Progenitor cell of endocrine pancreas (in vitro differentiated cells): Measurements from ENCODE around the gene ECEL1. TPM values are rescaled to one million over a fixed set of nuclear protein-coding genes. Genes with fewer than 3 reads are reported as not detected.

Source experiments
- DNase-seq: peaks from one replicate; pipeline ENCODE4 v3.0.0; 2021; ENCODE audit warnings: low spot score; ENCODE audit not compliant: unreplicated experiment
- H3K27ac Mint-ChIP-seq: 2 replicates; pipeline ENCODE4 v1.8.0; 2021; ENCODE audit warnings: mild to moderate bottlenecking, moderate library complexity, mixed read lengths
- H3K27me3 Mint-ChIP-seq: 2 replicates; pipeline ENCODE4 v1.8.0; 2021; ENCODE audit warnings: mixed read lengths
- H3K36me3 Mint-ChIP-seq: 2 replicates; pipeline ENCODE4 v1.8.0; 2022; ENCODE audit warnings: mixed read lengths; ENCODE audit not compliant: insufficient read depth
- H3K4me1 Mint-ChIP-seq: 2 replicates; pipeline ENCODE4 v1.8.0; 2021; ENCODE audit warnings: low read depth, mixed read lengths
- H3K4me3 Mint-ChIP-seq: 2 replicates; pipeline ENCODE4 v1.8.0; 2021; ENCODE audit warnings: low read depth, mild to moderate bottlenecking, moderate library complexity, mixed read lengths
- H3K9me3 Mint-ChIP-seq: 2 replicates; pipeline ENCODE4 v1.8.0; 2021; ENCODE audit warnings: low read depth, mixed read lengths
- CTCF ChIP-seq: fragments of 200-600 bp; sonication (generic); IDR thresholded peaks from one replicate; pipeline ENCODE4 v1.5.0; 2021; ENCODE audit warnings: antibody characterized with exemption, mild to moderate bottlenecking; ENCODE audit not compliant: unreplicated experiment
- total RNA-seq: library from RNA; stranded (reverse); gene quantifications from 2 replicates; pipeline ENCODE4 v1.2.1, GENCODE V29; 2021

Gene ECEL1
- total RNA-seq, 1 donor from 2014 or later, result 2.9 TPM

GRCh38 chr2:232484628-232485347, 2.8 kb downstream of the ECEL1 start:
- H3K9me3 Mint-ChIP-seq, result no peaks in the 10 kb centered on the region
- no peaks in the 10 kb centered on the region for H3K36me3 Mint-ChIP-seq
- no peak for DNase-seq
- H3K27ac Mint-ChIP-seq, result no peak overlapping the region
- no peak for TF ChIP-seq CTCF
- peaks cover 58% of the 10 kb centered on the region for H3K27me3 Mint-ChIP-seq
- no peaks in the 10 kb centered on the region for H3K4me1 Mint-ChIP-seq
- H3K4me3 Mint-ChIP-seq, result no peak overlapping the region

- H3K27me3 Mint-ChIP-seq, result peaks cover 56% of the 10 kb centered on the region
- no peak overlapping the region for H3K27ac Mint-ChIP-seq
- H3K36me3 Mint-ChIP-seq, result no peaks in the 10 kb centered on the region
- TF ChIP-seq CTCF, result no peak
- H3K4me1 Mint-ChIP-seq, result no peaks in the 10 kb centered on the region
- no peaks in the 10 kb centered on the region for H3K9me3 Mint-ChIP-seq
- no peak for DNase-seq
- H3K4me3 Mint-ChIP-seq, result no peak overlapping the region
These were observed 3.6 kb downstream of the ECEL1 start for GRCh38 chr2:232483923-232484627.

GRCh38 chr2:232483311-232483922, 4.2 kb downstream of the ECEL1 start:
- no peak for TF ChIP-seq CTCF
- Mint-ChIP-seq H3K36me3 (no peaks in the 10 kb centered on the region), H3K9me3 (no peaks in the 10 kb centered on the region), H3K4me3 (no peak overlapping the region), H3K27me3 (peaks cover 49% of the 10 kb centered on the region), H3K27ac (no peak overlapping the region), H3K4me1 (no peaks in the 10 kb centered on the region)
- no peak for DNase-seq

GRCh38 chr2:232482301-232483238, 5.1 kb downstream of the ECEL1 start:
- no peak for DNase-seq
- Mint-ChIP-seq H3K4me1 (no peaks in the 10 kb centered on the region), H3K4me3 (no peak overlapping the region), H3K36me3 (no peaks in the 10 kb centered on the region), H3K27me3 (peaks cover 44% of the 10 kb centered on the region), H3K27ac (no peak overlapping the region), H3K9me3 (no peaks in the 10 kb centered on the region)
- TF ChIP-seq CTCF, result no peak
